Measurements from ENCODE around the gene YPEL5. TPM values are rescaled to one million over a fixed set of nuclear protein-coding genes. Genes with fewer than 3 reads are reported as not detected.

YPEL5 gene
- total RNA-seq, 4 donors from 2014 or later, result 53.4 to 94.2 (median 71.4) TPM

DNA sequence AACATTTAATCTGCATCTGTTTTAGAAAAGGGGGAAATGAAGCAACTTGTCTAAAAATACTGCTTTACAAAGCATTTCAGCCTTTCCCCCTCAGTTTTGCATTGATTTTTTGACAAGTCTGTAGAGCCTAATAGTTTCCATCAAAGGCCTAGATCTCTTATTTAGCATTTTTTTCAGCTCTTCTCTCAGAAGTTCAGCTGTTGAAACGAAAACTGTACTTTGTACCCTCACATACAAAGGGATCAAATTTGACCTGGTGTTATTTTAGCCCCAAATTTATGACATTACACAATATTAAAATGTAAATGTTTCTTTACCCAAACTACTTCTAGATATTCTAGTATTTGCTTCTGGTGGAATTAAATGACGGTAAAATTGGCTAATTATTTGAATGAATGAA lies 13.0 kb downstream of the YPEL5 start:
- Histone ChIP-seq H3K9me3 (no peaks in the 10 kb centered on the region), H3K27ac (no peak overlapping the region), H3K36me3 (peaks cover 0 to 54% (median 19%) of the 10 kb centered on the region in 3 donors), H3K27me3 (no peaks in the 10 kb centered on the region), H3K4me1 (peaks cover 0 to 20% (median 2%) of the 10 kb centered on the region in 4 donors), H3K4me3 (no peak overlapping the region)
- no peak for DNase-seq (ENCODE audit: low spot score in 2 of 2)
- TF ChIP-seq CTCF (IDR thresholded peaks at IDR 0.05) (no peak), EP300 (IDR thresholded peaks at IDR 0.05) (no peak), POLR2A (IDR thresholded peaks at IDR 0.05) (no peak)
- 73 to 89% methylated on average over 2 of the region's 2 CpGs for WGBS, 2 donors

GRCh38 chr2:30161929-30162706 lies 15.3 kb downstream of the YPEL5 start:
- peaks cover 0 to 11% (median 0%) of the 10 kb centered on the region in 4 donors for H3K4me1 ChIP-seq
- no peaks in the 10 kb centered on the region for H3K9me3 ChIP-seq
- WGBS, 2 donors, result 80 to 84% methylated on average over 7 of the region's 7 CpGs
- H3K4me3 ChIP-seq, result no peak overlapping the region
- no peak overlapping the region for H3K27ac ChIP-seq
- DNase-seq (ENCODE audit: low spot score in 2 of 2), result no peak
- no peak for TF ChIP-seq POLR2A (IDR thresholded peaks at IDR 0.05)
- no peak for TF ChIP-seq EP300 (IDR thresholded peaks at IDR 0.05)
- no peak for TF ChIP-seq CTCF (IDR thresholded peaks at IDR 0.05)
- H3K27me3 ChIP-seq, result no peaks in the 10 kb centered on the region
- peaks cover 0 to 39% (median 16%) of the 10 kb centered on the region in 3 donors for H3K36me3 ChIP-seq

- no peak overlapping the region for H3K27ac ChIP-seq
- TF ChIP-seq POLR2A (IDR thresholded peaks at IDR 0.05) (no peak), CTCF (IDR thresholded peaks at IDR 0.05) (no peak), EP300 (IDR thresholded peaks at IDR 0.05) (no peak)
- no peak overlapping the region for H3K4me3 ChIP-seq
- WGBS, 2 donors, result 89 to 92% methylated on average over 2 of the region's 2 CpGs
- H3K4me1 ChIP-seq, result peaks cover 0 to 11% (median 0%) of the 10 kb centered on the region in 4 donors
- no peak for DNase-seq (ENCODE audit: low spot score in 2 of 2)
- H3K36me3 ChIP-seq, result peaks cover 0 to 37% (median 16%) of the 10 kb centered on the region in 3 donors
- no peaks in the 10 kb centered on the region for H3K27me3 ChIP-seq
- no peaks in the 10 kb centered on the region for H3K9me3 ChIP-seq
Measured at GRCh38 chr2:30162806-30163205, 16.0 kb downstream of the YPEL5 start.

DNA sequence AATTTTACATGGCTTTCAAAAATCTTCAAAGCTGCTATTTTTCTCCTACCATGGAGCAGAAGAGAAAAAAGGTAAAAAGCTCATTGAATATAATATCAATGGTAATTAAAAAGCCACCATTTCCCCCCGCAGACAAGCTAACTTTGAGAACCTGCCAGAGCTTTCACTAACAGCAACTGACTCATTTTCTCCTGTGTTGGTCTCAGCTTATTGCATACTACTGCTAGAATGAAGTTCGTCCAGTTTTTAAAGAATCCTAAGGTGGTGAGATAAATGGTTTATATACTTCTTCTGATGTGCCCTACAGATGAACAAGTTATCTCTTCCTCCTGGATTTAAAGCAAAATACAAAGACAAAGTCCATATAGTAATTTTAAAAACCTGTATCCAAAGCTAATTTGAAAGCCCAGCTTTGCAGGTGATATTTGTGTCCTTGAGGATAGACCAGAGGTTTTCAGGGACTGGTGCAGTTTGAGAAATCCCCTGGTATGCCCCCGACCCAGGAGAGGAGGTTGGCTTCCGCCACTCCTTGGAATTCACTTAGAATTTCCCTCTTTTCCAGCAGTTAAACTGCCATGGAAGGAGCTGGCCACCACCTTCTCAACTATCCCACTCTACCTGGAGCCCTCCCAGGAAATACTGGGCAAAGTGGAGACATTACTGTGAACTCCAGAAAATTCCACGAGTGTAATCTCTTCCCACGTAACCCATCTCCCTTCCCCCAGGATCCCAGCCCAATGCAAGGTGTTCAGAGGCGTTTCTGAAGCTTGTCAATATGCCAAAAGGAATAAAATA lies 17.5 kb downstream of the YPEL5 start:
- Histone ChIP-seq H3K36me3 (peaks cover 0 to 22% (median 3%) of the 10 kb centered on the region in 3 donors), H3K27ac (no peak overlapping the region), H3K4me3 (no peak overlapping the region), H3K9me3 (no peaks in the 10 kb centered on the region), H3K27me3 (no peaks in the 10 kb centered on the region), H3K4me1 (peaks cover 0 to 11% (median 0%) of the 10 kb centered on the region in 4 donors)
- no peak for DNase-seq (ENCODE audit: low spot score in 2 of 2)
- TF ChIP-seq POLR2A (IDR thresholded peaks at IDR 0.05) (no peak), EP300 (IDR thresholded peaks at IDR 0.05) (no peak), CTCF (IDR thresholded peaks at IDR 0.05) (no peak)
- 35 to 38% methylated on average over 7 of the region's 7 CpGs for WGBS, 2 donors
